ENCODE measurements around the gene ARMH2.

Gene ARMH2

DNA sequence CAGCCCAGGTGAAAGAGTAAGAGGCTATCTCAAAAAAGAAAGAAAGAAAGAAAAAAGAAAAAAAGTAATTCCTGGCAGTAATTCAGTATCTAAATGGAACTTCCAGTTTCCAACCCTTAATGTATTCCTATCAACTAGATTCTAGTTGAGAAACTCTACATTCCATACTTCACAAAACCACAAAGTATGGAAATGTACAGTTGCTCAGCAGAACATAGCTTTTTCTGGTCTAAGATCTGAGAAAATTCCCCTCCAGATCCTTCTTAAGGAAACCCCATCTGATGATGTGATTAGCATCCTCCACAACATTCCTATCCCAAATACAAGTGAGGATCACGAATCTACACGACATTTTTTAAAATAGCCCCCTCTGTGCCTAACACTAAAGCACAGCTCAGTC lies 3.6 kb downstream of the ARMH2 start:
- TF ChIP-seq POLR2AphosphoS5 (IDR thresholded peaks at IDR 0.05; ENCODE audit: low read depth, low read length), result no peak
- no peak for TF ChIP-seq TAF1 (IDR thresholded peaks at IDR 0.05; ENCODE audit: borderline replicate concordance, insufficient read depth, low read length)
- no peak for TF ChIP-seq FOXP2 (optimal IDR thresholded peaks at IDR 0.05; ENCODE audit: borderline replicate concordance, extremely low read depth, extremely low read length, insufficient read depth)
- TF ChIP-seq, protein P1, sequence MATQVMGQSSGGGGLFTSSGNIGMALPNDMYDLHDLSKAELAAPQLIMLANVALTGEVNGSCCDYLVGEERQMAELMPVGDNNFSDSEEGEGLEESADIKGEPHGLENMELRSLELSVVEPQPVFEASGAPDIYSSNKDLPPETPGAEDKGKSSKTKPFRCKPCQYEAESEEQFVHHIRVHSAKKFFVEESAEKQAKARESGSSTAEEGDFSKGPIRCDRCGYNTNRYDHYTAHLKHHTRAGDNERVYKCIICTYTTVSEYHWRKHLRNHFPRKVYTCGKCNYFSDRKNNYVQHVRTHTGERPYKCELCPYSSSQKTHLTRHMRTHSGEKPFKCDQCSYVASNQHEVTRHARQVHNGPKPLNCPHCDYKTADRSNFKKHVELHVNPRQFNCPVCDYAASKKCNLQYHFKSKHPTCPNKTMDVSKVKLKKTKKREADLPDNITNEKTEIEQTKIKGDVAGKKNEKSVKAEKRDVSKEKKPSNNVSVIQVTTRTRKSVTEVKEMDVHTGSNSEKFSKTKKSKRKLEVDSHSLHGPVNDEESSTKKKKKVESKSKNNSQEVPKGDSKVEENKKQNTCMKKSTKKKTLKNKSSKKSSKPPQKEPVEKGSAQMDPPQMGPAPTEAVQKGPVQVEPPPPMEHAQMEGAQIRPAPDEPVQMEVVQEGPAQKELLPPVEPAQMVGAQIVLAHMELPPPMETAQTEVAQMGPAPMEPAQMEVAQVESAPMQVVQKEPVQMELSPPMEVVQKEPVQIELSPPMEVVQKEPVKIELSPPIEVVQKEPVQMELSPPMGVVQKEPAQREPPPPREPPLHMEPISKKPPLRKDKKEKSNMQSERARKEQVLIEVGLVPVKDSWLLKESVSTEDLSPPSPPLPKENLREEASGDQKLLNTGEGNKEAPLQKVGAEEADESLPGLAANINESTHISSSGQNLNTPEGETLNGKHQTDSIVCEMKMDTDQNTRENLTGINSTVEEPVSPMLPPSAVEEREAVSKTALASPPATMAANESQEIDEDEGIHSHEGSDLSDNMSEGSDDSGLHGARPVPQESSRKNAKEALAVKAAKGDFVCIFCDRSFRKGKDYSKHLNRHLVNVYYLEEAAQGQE (IDR thresholded peaks at IDR 0.05; ENCODE audit: insufficient read depth in 1 of 2, low read depth in 2 of 2, low read length in 2 of 2), result no peak
- no peak for TF ChIP-seq SIN3A (IDR thresholded peaks at IDR 0.05; ENCODE audit: borderline replicate concordance, insufficient read depth, low read length)

DNA sequence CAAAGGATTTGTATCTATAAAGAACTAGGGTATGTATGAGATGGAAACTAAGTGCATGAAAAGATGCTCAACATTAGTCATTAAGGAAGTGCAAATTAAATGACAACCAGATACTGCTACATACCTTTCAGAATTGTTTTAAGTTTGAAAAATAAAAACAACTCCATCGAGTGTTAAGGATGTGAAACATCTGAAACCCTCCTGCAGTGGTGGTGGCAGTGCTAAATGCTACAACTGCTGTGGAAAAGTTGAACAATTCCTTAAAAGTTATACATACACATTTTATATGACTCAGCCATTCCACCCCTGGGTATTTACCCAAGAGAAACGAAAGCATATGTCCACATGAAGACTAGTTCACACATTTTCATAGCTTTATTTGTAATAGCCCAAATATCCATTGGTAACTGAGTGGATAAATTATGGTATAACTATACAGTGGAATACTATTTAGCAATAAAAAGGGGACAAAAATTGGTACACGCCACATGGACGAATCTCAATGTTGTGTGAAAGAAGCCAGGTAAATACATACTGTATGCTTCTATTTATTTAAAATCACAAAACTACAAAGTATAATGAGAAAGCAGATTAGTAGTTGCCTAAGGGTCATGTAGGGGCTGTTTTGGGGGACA lies 10.6 kb downstream of the ARMH2 start:
- TF ChIP-seq SIN3A (IDR thresholded peaks at IDR 0.05; ENCODE audit: borderline replicate concordance, insufficient read depth, low read length) (no peak), POLR2AphosphoS5 (IDR thresholded peaks at IDR 0.05; ENCODE audit: low read depth, low read length) (no peak), TAF1 (IDR thresholded peaks at IDR 0.05; ENCODE audit: borderline replicate concordance, insufficient read depth, low read length) (no peak), FOXP2 (optimal IDR thresholded peaks at IDR 0.05; ENCODE audit: borderline replicate concordance, extremely low read depth, extremely low read length, insufficient read depth) (no peak)
- TF ChIP-seq, protein P1 (IDR thresholded peaks at IDR 0.05; ENCODE audit: insufficient read depth in 1 of 2, low read depth in 2 of 2, low read length in 2 of 2), result no peak

DNA sequence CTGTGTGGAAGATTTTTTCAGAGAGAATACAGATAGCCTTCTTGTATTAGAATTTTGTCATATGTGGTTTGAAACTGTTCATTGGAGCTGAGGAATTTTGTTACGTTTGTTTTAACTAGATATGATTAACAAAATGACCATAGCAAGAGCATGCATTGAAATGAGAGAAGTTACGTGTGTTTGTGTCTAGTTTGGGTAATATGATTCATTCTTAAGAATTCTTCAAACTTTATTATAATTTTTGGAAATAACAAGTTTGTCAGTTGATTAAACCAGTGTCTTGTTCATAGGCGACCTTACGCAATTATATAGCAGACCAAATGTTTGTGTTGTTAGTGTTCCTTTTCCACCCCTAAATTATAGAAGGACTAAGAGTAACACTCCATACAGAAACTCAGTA lies 18.5 kb downstream of the ARMH2 start:
- TF ChIP-seq, protein P1 (IDR thresholded peaks at IDR 0.05; ENCODE audit: insufficient read depth in 1 of 2, low read depth in 2 of 2, low read length in 2 of 2), result no peak
- TF ChIP-seq TAF1 (IDR thresholded peaks at IDR 0.05; ENCODE audit: borderline replicate concordance, insufficient read depth, low read length), result no peak
- TF ChIP-seq POLR2AphosphoS5 (IDR thresholded peaks at IDR 0.05; ENCODE audit: low read depth, low read length), result no peak
- TF ChIP-seq SIN3A (IDR thresholded peaks at IDR 0.05; ENCODE audit: borderline replicate concordance, insufficient read depth, low read length), result no peak
- no peak for TF ChIP-seq FOXP2 (optimal IDR thresholded peaks at IDR 0.05; ENCODE audit: borderline replicate concordance, extremely low read depth, extremely low read length, insufficient read depth)

DNA sequence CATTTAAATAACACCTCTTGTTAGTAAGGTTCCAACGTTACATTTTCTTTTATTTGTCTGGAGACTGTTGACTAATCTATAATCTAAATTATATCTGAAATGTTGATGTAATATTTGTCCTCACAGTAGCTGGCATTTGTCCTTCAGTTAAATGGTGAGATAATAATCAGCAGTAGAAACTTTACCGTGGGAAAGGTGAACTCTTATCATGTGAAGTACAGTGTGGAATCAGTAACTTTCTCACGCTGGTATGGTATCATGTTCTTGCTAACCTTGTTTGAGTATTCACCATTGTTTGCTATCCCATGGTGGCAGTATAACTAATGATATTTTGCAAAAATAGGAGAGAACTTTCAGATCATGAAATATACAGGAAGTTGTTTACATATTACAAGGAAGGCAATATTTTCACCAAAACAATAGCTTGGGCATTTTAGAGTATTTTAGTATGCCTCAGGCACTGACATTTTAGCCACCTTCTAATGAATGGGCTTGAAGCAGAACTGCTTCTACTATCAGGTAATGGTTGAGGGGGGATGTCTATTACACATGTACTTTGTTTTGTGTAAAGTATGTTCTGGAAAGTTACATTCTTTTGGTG lies 19.2 kb downstream of the ARMH2 start:
- no peak for TF ChIP-seq POLR2AphosphoS5 (IDR thresholded peaks at IDR 0.05; ENCODE audit: low read depth, low read length)

DNA sequence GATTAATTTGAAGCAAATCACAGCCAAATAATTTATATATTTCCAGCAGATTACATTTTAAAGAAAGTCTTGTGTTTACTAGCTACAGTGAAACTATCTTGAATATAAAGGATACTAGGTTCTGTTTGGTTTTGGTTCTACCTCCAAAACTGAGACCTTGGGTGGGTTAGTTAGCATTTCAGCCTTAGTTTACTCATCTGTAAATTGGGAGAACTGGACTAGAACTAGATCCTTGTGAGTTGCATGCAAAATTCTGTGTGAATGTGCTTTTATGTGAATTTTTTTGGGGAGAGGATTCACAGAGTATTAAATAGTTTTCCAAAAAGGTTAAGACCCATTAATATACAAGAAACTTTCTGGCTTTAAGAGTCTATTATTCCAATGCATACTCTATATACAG lies 19.8 kb downstream of the ARMH2 start:
- TF ChIP-seq TAF1 (IDR thresholded peaks at IDR 0.05; ENCODE audit: borderline replicate concordance, insufficient read depth, low read length), result no peak

DNA sequence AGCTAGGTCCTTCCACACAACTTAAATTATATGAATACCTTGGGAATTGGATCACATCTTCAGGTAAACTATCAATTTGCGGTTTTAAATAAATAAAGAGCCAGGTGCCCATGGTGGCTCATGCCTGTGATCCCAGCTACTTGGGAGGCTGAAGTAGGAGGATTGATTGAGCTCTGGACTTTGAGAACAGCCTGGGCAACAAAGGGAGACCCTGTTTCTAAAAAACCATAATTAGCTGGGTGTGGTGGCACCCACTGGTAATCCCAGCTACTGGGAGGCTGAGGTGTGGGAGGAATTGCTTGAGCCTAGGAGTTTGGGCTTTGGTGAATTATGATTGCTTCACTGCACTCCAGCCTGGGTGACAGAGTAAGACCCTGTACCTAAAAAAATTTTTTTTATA lies 20.6 kb downstream of the ARMH2 start:
- TF ChIP-seq FOXP2 (optimal IDR thresholded peaks at IDR 0.05; ENCODE audit: borderline replicate concordance, extremely low read depth, extremely low read length, insufficient read depth) (no peak), SIN3A (IDR thresholded peaks at IDR 0.05; ENCODE audit: borderline replicate concordance, insufficient read depth, low read length) (no peak), TAF1 (IDR thresholded peaks at IDR 0.05; ENCODE audit: borderline replicate concordance, insufficient read depth, low read length) (no peak), POLR2AphosphoS5 (IDR thresholded peaks at IDR 0.05; ENCODE audit: low read depth, low read length) (no peak)
- TF ChIP-seq, protein P1 (IDR thresholded peaks at IDR 0.05; ENCODE audit: insufficient read depth in 1 of 2, low read depth in 2 of 2, low read length in 2 of 2), result no peak

Measured in PFSK-1 (cell line).